ENCODE data around the gene TCERG1L. TPM values are rescaled to one million over a fixed set of nuclear protein-coding genes. Genes with fewer than 3 reads are reported as not detected.

Gene TCERG1L
- polyA plus RNA-seq, 1 donor from 2014 or later: 0.53 TPM

- TF ChIP-seq CTCF (IDR thresholded peaks at IDR 0.05; ENCODE audit: poor library complexity, severe bottlenecking) (no peak), MXI1 (conservative IDR thresholded peaks at IDR 0.05; ENCODE audit: poor library complexity, severe bottlenecking) (no peak), RAD21 (conservative IDR thresholded peaks at IDR 0.05) (no peak), SMC3 (conservative IDR thresholded peaks at IDR 0.05; ENCODE audit: poor library complexity) (no peak), POLR2AphosphoS5 (IDR thresholded peaks at IDR 0.05) (no peak), EP300 (conservative IDR thresholded peaks at IDR 0.05; ENCODE audit: poor library complexity, severe bottlenecking) (no peak), TAF1 (IDR thresholded peaks at IDR 0.05; ENCODE audit: low read depth) (no peak), REST (IDR thresholded peaks at IDR 0.05; ENCODE audit: borderline replicate concordance) (no peak), EZH2 (IDR thresholded peaks at IDR 0.05; ENCODE audit: borderline replicate concordance, insufficient read depth, low read length, poor library complexity, severe bottlenecking) (no peak)
These were observed 123.0 kb downstream of the TCERG1L start for GRCh38 chr10:131188494-131188893.

GRCh38 chr10:131187926-131188325, 123.6 kb downstream of the TCERG1L start:
- H3K79me2 ChIP-seq (replicated peaks; ENCODE audit: insufficient read depth, low read length): no peaks in the 10 kb centered on the region
- TF ChIP-seq RAD21 (conservative IDR thresholded peaks at IDR 0.05): no peak
- no peak for TF ChIP-seq EP300 (conservative IDR thresholded peaks at IDR 0.05; ENCODE audit: poor library complexity, severe bottlenecking)
- TF ChIP-seq REST (IDR thresholded peaks at IDR 0.05; ENCODE audit: borderline replicate concordance): no peak
- no peak for TF ChIP-seq POLR2AphosphoS5 (IDR thresholded peaks at IDR 0.05)
- TF ChIP-seq MXI1 (conservative IDR thresholded peaks at IDR 0.05; ENCODE audit: poor library complexity, severe bottlenecking): no peak
- TF ChIP-seq TAF1 (IDR thresholded peaks at IDR 0.05; ENCODE audit: low read depth): no peak
- no peak for TF ChIP-seq SMC3 (conservative IDR thresholded peaks at IDR 0.05; ENCODE audit: poor library complexity)
- no peak for TF ChIP-seq CTCF (IDR thresholded peaks at IDR 0.05; ENCODE audit: poor library complexity, severe bottlenecking)
- no peak for TF ChIP-seq EZH2 (IDR thresholded peaks at IDR 0.05; ENCODE audit: borderline replicate concordance, insufficient read depth, low read length, poor library complexity, severe bottlenecking)
- no peaks in the 10 kb centered on the region for H4K20me1 ChIP-seq (ENCODE audit: insufficient read depth)
- H3K36me3 ChIP-seq (ENCODE audit: insufficient read depth, low read length): no peaks in the 10 kb centered on the region
- no peak overlapping the region for H3K27ac ChIP-seq (ENCODE audit: low read length)
- no peaks in the 10 kb centered on the region for H3F3A ChIP-seq (ENCODE audit: insufficient read depth, low read length, poor library complexity, severe bottlenecking)
- H3K27me3 ChIP-seq (ENCODE audit: insufficient read depth, low read depth, low read length): no peaks in the 10 kb centered on the region
- H3K4me3 ChIP-seq (ENCODE audit: low read length): no peak overlapping the region
- H3K9me2 ChIP-seq (ENCODE audit: insufficient read depth, low read length): no peaks in the 10 kb centered on the region
- no peak overlapping the region for H2AFZ ChIP-seq (ENCODE audit: low read depth, low read length)
- H3K9me3 ChIP-seq (ENCODE audit: low read length): no peaks in the 10 kb centered on the region
- H3K9ac ChIP-seq (ENCODE audit: low read length): no peak overlapping the region
- H3K4me2 ChIP-seq (ENCODE audit: low read length): no peak overlapping the region

More at GRCh38 chr10:131188494-131188893, 123.0 kb downstream of the TCERG1L start:
- Histone ChIP-seq H3K9me2 (ENCODE audit: insufficient read depth, low read length) (no peaks in the 10 kb centered on the region), H4K20me1 (ENCODE audit: insufficient read depth) (no peaks in the 10 kb centered on the region), H3K4me2 (ENCODE audit: low read length) (no peak overlapping the region), H3K27ac (ENCODE audit: low read length) (no peak overlapping the region), H3K79me2 (replicated peaks; ENCODE audit: insufficient read depth, low read length) (no peaks in the 10 kb centered on the region), H3K36me3 (ENCODE audit: insufficient read depth, low read length) (no peaks in the 10 kb centered on the region), H3F3A (ENCODE audit: insufficient read depth, low read length, poor library complexity, severe bottlenecking) (no peaks in the 10 kb centered on the region), H3K9ac (ENCODE audit: low read length) (no peak overlapping the region), H3K27me3 (ENCODE audit: insufficient read depth, low read depth, low read length) (no peaks in the 10 kb centered on the region), H3K9me3 (ENCODE audit: low read length) (no peaks in the 10 kb centered on the region), H3K4me3 (ENCODE audit: low read length) (no peak overlapping the region), H2AFZ (ENCODE audit: low read depth, low read length) (no peak overlapping the region)
